SK-N-SH treated with all-trans-retinoic acid at 6 μM for 48 hours (cell line): ENCODE data around the gene ADGRA3.

Experiments used
- ATAC-seq: fragments of 200-7000 bp; cut with Tn5 transposase; 3 replicates; pipeline ENCODE4 v1.9.1; 2020; ENCODE audit warnings: mild to moderate bottlenecking, moderate library complexity
- ARNTL ChIP-seq: fragments of 450-650 bp; formaldehyde crosslinking; IDR thresholded peaks from 2 replicates; pipeline ENCODE4 v1.5.0; 2020; ENCODE audit warnings: low read depth, mild to moderate bottlenecking, moderate library complexity, borderline replicate concordance
- BACH2 ChIP-seq: fragments of 250-450 bp; sonication (Bioruptor Pico); IDR thresholded peaks from 2 replicates; pipeline ENCODE4 v1.9.0; 2021; ENCODE audit warnings: mild to moderate bottlenecking, borderline replicate concordance
- CSDC2 ChIP-seq: fragments of 250-450 bp; sonication (Bioruptor Pico); IDR thresholded peaks from 2 replicates; pipeline ENCODE4 v1.5.0; 2020; ENCODE audit warnings: mild to moderate bottlenecking, moderate library complexity
- ESRRG ChIP-seq: fragments of 250-450 bp; sonication (Bioruptor Pico); IDR thresholded peaks from 2 replicates; pipeline ENCODE4 v1.6.1; 2021; ENCODE audit warnings: mild to moderate bottlenecking
- GLIS3 ChIP-seq: fragments of 250-450 bp; sonication (Bioruptor Pico); IDR thresholded peaks from 2 replicates; pipeline ENCODE4 v1.5.0; 2020; ENCODE audit warnings: mild to moderate bottlenecking, moderate library complexity
- ISL1 ChIP-seq: fragments of 250-450 bp; sonication (Bioruptor Pico); IDR thresholded peaks from 2 replicates; pipeline ENCODE4 v2.1.2; 2022; ENCODE audit warnings: mild to moderate bottlenecking, moderate library complexity
- OSR1 ChIP-seq: fragments of 250-450 bp; sonication (Bioruptor Pico); IDR thresholded peaks from 2 replicates; pipeline ENCODE4 v1.8.0; 2022; ENCODE audit warnings: moderate library complexity, mild to moderate bottlenecking, inconsistent platforms
- PPARA ChIP-seq: fragments of 250-450 bp; sonication (Bioruptor Pico); IDR thresholded peaks from 2 replicates; pipeline ENCODE4 v1.5.0; 2020; ENCODE audit warnings: mild to moderate bottlenecking, borderline replicate concordance
- RARB ChIP-seq: fragments of 250-450 bp; sonication (Bioruptor Pico); IDR thresholded peaks from 2 replicates; pipeline ENCODE4 v1.8.0; 2021; ENCODE audit warnings: mild to moderate bottlenecking, moderate library complexity
- SNAI2 ChIP-seq: fragments of 250-450 bp; sonication (Bioruptor Pico); IDR thresholded peaks from 2 replicates; pipeline ENCODE4 v1.5.0; 2020; ENCODE audit warnings: mild to moderate bottlenecking, moderate library complexity
- TOX ChIP-seq: fragments of 250-450 bp; sonication (Bioruptor Pico); IDR thresholded peaks from 2 replicates; pipeline ENCODE4 v1.8.0; 2021; ENCODE audit warnings: mild to moderate bottlenecking, moderate library complexity, borderline replicate concordance
- ZFP3 ChIP-seq: fragments of 250-450 bp; sonication (Bioruptor Pico); IDR thresholded peaks from 2 replicates; pipeline ENCODE4 v1.5.0; 2020; ENCODE audit warnings: mild to moderate bottlenecking, moderate library complexity
- ZFP30 ChIP-seq: fragments of 450-650 bp; formaldehyde crosslinking; IDR thresholded peaks from 2 replicates; pipeline ENCODE4 v1.5.0; 2022; ENCODE audit warnings: mild to moderate bottlenecking, moderate library complexity
- ZNF565 ChIP-seq: fragments of 450-650 bp; formaldehyde crosslinking; conservative IDR thresholded peaks from 2 replicates; pipeline ENCODE4 v1.5.0; 2020; ENCODE audit warnings: low read depth, mild to moderate bottlenecking, moderate library complexity
- ZNF70 ChIP-seq: fragments of 450-650 bp; formaldehyde crosslinking; IDR thresholded peaks from 2 replicates; pipeline ENCODE4 v1.5.0; 2020; ENCODE audit warnings: mild to moderate bottlenecking, moderate library complexity
- ZNF8 ChIP-seq: fragments of 450-650 bp; formaldehyde crosslinking; IDR thresholded peaks from 2 replicates; pipeline ENCODE4 v1.5.0; 2020; ENCODE audit warnings: mild to moderate bottlenecking, moderate library complexity
- TF ChIP-seq, protein P1 (sequence below): fragments of 250-450 bp; sonication (Bioruptor Pico); IDR thresholded peaks from 2 replicates; pipeline ENCODE4 v1.8.0; 2020; ENCODE audit warnings: mild to moderate bottlenecking, moderate library complexity, borderline replicate concordance
- TF ChIP-seq, protein P2 (sequence below): fragments of 250-450 bp; sonication (Bioruptor Pico); IDR thresholded peaks from 2 replicates; pipeline ENCODE4 v1.5.1; 2020; ENCODE audit warnings: low read depth, mild to moderate bottlenecking, moderate library complexity
- TF ChIP-seq, protein P3 (sequence below): fragments of 250-450 bp; sonication (Bioruptor Pico); IDR thresholded peaks from 2 replicates; pipeline ENCODE4 v1.5.0; 2020; ENCODE audit warnings: mild to moderate bottlenecking, moderate library complexity
- TF ChIP-seq, protein P4 (sequence below): fragments of 250-450 bp; sonication (Bioruptor Pico); IDR thresholded peaks from 2 replicates; pipeline ENCODE4 v1.5.1; 2021; ENCODE audit warnings: mild to moderate bottlenecking, moderate library complexity
- TF ChIP-seq, protein P5 (sequence below): fragments of 250-450 bp; sonication (Bioruptor Pico); IDR thresholded peaks from 2 replicates; pipeline ENCODE4 v1.8.0; 2021; ENCODE audit warnings: low read depth, mild to moderate bottlenecking, moderate library complexity, borderline replicate concordance

The ADGRA3 gene

DNA sequence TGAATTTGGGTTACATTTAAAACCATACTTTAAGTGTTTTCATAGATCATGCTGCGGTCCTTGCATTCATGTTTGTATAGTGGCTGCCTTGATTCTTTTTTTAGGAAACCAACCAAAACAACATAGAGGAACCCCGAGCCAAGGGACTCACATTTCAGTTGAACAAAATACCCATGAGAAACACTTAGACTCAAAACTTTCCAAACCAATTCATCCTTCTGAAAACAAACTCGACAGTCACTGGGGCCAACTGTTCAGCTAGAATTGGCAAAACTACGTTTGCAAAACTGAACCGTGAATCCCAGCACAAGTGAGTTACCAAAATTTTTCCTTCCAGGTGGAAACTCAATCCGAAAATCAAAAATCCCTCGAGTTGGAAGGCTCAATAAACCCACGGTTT, 1.4 kb downstream of the ADGRA3 start (continued):
- TF ChIP-seq ZNF565 (CRISPR knock-in tag) (no peak), SNAI2 (CRISPR knock-in tag) (no peak), ZFP30 (CRISPR knock-in tag) (no peak), ISL1 (CRISPR knock-in tag) (no peak)

DNA sequence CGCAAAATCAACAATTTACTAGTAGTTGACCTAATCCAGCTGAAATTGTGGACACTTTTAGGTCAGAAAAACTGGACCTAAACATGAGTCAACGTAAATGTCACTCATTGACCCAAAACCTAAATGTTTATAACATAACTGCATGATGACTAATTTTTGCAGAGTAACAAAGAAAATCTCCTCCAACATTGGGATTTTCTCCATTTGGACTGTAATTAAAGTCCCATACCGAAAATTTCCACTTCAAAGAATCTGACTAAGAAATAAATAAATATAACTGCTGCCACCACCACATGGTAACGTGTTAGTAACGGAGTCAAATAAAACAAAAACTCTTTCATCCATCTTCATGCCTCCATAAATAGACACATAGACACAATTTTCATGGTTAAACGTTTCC, 1.9 kb downstream of the ADGRA3 start:
- no peak for ATAC-seq

DNA sequence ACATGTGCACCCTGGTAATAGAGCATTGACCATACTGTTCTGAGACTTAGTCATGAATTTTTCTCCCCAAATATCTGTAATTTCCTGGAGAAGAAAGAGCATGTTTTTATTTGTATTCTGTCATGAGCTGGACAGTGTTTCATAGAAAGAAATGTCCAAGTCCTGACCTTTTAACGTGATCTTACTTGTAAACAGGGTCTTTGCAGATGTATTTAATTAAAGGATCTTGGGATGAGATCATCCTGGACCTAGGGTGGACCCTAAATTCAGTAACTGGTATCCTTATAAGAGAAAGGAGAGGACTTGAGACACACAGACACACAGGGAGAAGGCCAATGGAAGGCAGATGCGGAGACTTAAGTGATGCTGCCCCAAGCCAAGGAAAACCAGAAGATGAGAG, 3.6 kb downstream of the ADGRA3 start:
- ATAC-seq = no peak
- TF ChIP-seq, protein P1, sequence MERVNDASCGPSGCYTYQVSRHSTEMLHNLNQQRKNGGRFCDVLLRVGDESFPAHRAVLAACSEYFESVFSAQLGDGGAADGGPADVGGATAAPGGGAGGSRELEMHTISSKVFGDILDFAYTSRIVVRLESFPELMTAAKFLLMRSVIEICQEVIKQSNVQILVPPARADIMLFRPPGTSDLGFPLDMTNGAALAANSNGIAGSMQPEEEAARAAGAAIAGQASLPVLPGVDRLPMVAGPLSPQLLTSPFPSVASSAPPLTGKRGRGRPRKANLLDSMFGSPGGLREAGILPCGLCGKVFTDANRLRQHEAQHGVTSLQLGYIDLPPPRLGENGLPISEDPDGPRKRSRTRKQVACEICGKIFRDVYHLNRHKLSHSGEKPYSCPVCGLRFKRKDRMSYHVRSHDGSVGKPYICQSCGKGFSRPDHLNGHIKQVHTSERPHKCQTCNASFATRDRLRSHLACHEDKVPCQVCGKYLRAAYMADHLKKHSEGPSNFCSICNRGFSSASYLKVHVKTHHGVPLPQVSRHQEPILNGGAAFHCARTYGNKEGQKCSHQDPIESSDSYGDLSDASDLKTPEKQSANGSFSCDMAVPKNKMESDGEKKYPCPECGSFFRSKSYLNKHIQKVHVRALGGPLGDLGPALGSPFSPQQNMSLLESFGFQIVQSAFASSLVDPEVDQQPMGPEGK (CRISPR knock-in tag) = no peak
- no peak for TF ChIP-seq PPARA (CRISPR knock-in tag)
- TF ChIP-seq ZNF565 (CRISPR knock-in tag) = no peak
- no peak for TF ChIP-seq ZNF8 (CRISPR knock-in tag)
- no peak for TF ChIP-seq OSR1 (CRISPR knock-in tag)
- TF ChIP-seq, protein P2, sequence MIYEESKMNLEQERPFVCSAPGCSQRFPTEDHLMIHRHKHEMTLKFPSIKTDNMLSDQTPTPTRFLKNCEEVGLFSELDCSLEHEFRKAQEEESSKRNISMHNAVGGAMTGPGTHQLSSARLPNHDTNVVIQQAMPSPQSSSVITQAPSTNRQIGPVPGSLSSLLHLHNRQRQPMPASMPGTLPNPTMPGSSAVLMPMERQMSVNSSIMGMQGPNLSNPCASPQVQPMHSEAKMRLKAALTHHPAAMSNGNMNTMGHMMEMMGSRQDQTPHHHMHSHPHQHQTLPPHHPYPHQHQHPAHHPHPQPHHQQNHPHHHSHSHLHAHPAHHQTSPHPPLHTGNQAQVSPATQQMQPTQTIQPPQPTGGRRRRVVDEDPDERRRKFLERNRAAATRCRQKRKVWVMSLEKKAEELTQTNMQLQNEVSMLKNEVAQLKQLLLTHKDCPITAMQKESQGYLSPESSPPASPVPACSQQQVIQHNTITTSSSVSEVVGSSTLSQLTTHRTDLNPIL = no peak
- no peak for TF ChIP-seq RARB (CRISPR knock-in tag)
- no peak for TF ChIP-seq TOX (CRISPR knock-in tag)
- TF ChIP-seq ESRRG (CRISPR knock-in tag) = no peak

More for the DNA sequence above, 1.9 kb downstream of the ADGRA3 start:
- TF ChIP-seq, protein P3, sequence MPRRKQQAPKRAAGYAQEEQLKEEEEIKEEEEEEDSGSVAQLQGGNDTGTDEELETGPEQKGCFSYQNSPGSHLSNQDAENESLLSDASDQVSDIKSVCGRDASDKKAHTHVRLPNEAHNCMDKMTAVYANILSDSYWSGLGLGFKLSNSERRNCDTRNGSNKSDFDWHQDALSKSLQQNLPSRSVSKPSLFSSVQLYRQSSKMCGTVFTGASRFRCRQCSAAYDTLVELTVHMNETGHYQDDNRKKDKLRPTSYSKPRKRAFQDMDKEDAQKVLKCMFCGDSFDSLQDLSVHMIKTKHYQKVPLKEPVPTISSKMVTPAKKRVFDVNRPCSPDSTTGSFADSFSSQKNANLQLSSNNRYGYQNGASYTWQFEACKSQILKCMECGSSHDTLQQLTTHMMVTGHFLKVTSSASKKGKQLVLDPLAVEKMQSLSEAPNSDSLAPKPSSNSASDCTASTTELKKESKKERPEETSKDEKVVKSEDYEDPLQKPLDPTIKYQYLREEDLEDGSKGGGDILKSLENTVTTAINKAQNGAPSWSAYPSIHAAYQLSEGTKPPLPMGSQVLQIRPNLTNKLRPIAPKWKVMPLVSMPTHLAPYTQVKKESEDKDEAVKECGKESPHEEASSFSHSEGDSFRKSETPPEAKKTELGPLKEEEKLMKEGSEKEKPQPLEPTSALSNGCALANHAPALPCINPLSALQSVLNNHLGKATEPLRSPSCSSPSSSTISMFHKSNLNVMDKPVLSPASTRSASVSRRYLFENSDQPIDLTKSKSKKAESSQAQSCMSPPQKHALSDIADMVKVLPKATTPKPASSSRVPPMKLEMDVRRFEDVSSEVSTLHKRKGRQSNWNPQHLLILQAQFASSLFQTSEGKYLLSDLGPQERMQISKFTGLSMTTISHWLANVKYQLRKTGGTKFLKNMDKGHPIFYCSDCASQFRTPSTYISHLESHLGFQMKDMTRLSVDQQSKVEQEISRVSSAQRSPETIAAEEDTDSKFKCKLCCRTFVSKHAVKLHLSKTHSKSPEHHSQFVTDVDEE (CRISPR knock-in tag) = no peak
- TF ChIP-seq GLIS3 = no peak

DNA sequence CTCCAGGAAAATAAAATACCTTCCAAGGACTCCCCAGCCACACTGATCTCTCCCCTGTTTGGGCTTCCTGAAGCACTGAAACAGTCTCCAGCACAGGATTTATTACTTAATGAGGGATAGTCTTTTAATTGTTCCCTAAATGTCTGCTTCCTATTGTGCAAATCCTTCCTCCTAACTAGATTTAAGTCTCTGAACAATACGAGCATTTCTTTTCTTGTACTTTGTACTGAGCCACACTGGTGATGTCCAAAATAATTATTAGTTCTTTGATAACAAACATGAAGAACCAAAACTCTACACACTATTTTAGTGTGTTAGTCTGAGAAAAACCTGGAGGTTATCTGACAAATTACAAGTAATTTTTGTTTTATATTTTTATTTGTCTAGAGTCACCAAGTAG, 5.1 kb downstream of the ADGRA3 start:
- ATAC-seq = no peak
- TF ChIP-seq BACH2 (CRISPR knock-in tag) = no peak
- no peak for TF ChIP-seq ARNTL (CRISPR knock-in tag)
- TF ChIP-seq RARB (CRISPR knock-in tag) = no peak
- TF ChIP-seq, protein P2 = no peak
- TF ChIP-seq ISL1 (CRISPR knock-in tag) = no peak
- no peak for TF ChIP-seq GLIS3
- no peak for TF ChIP-seq ZFP3 (CRISPR knock-in tag)
- no peak for TF ChIP-seq ZNF70 (CRISPR knock-in tag)
- TF ChIP-seq, protein P4, sequence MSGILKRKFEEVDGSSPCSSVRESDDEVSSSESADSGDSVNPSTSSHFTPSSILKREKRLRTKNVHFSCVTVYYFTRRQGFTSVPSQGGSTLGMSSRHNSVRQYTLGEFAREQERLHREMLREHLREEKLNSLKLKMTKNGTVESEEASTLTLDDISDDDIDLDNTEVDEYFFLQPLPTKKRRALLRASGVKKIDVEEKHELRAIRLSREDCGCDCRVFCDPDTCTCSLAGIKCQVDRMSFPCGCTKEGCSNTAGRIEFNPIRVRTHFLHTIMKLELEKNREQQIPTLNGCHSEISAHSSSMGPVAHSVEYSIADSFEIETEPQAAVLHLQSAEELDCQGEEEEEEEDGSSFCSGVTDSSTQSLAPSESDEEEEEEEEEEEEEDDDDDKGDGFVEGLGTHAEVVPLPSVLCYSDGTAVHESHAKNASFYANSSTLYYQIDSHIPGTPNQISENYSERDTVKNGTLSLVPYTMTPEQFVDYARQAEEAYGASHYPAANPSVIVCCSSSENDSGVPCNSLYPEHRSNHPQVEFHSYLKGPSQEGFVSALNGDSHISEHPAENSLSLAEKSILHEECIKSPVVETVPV (CRISPR knock-in tag) = no peak
- TF ChIP-seq, protein P3 (CRISPR knock-in tag) = no peak
- no peak for TF ChIP-seq CSDC2 (CRISPR knock-in tag)
- TF ChIP-seq, protein P5, sequence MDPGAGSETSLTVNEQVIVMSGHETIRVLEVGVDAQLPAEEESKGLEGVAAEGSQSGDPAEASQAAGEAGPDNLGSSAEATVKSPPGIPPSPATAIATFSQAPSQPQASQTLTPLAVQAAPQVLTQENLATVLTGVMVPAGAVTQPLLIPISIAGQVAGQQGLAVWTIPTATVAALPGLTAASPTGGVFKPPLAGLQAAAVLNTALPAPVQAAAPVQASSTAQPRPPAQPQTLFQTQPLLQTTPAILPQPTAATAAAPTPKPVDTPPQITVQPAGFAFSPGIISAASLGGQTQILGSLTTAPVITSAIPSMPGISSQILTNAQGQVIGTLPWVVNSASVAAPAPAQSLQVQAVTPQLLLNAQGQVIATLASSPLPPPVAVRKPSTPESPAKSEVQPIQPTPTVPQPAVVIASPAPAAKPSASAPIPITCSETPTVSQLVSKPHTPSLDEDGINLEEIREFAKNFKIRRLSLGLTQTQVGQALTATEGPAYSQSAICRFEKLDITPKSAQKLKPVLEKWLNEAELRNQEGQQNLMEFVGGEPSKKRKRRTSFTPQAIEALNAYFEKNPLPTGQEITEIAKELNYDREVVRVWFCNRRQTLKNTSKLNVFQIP = no peak
- no peak for TF ChIP-seq TOX (CRISPR knock-in tag)
- TF ChIP-seq SNAI2 (CRISPR knock-in tag) = no peak
